ENCODE measurements around the gene COQ10A. TPM values are rescaled to one million over a fixed set of nuclear protein-coding genes. Genes with fewer than 3 reads are reported as not detected.
A peak's percentile ranks its signal among the peaks of the same experiment; 100 is the strongest.

The COQ10A gene
- total and polyA plus RNA-seq, 9 of the 15 experiments (the other 6 are each of a cell fraction or from before 2014, with no cell fraction given) = 3.1 to 26.4 (median 12.7) TPM

GRCh38 chr12:56223571-56224101 lies 43.1 kb upstream of the COQ10A start (continued):
- no peak for TF ChIP-seq POU5F1 (IDR thresholded peaks at IDR 0.05; ENCODE audit: borderline replicate concordance, low read depth, low read length, partially characterized antibody)
- TF ChIP-seq CBX1 (IDR thresholded peaks at IDR 0.05; ENCODE audit: low read depth) = no peak
- no peak for TF ChIP-seq TAF15 (IDR thresholded peaks at IDR 0.05; ENCODE audit: low read depth, low read length)
- no peak for TF ChIP-seq RBM22 (IDR thresholded peaks at IDR 0.05; ENCODE audit: low read depth, low read length, poor library complexity, severe bottlenecking)
- TF ChIP-seq DMBX1 (CRISPR knock-in tag; IDR thresholded peaks at IDR 0.05; ENCODE audit: borderline replicate concordance) = no peak
- TF ChIP-seq TAF9B (IDR thresholded peaks at IDR 0.05; ENCODE audit: partially characterized antibody) = no peak
- TF ChIP-seq ZNF274 (IDR thresholded peaks at IDR 0.05; ENCODE audit: borderline replicate concordance, low read depth, low read length) = no peak
- TF ChIP-seq ATF6 (CRISPR knock-in tag; IDR thresholded peaks at IDR 0.05) = no peak
- TF ChIP-seq TRIM28 (IDR thresholded peaks at IDR 0.05) = peak; percentile 34; the same call in 1 of the 2 replicates
- no peak for TF ChIP-seq SRSF7 (optimal IDR thresholded peaks at IDR 0.05; ENCODE audit: low read depth, low read length)
- TF ChIP-seq LCOR (CRISPR knock-in tag; IDR thresholded peaks at IDR 0.05) = no peak
- no peak for TF ChIP-seq GTF3C2 (IDR thresholded peaks at IDR 0.05; ENCODE audit: borderline replicate concordance, extremely low read depth, insufficient read length)
- TF ChIP-seq, protein P1, sequence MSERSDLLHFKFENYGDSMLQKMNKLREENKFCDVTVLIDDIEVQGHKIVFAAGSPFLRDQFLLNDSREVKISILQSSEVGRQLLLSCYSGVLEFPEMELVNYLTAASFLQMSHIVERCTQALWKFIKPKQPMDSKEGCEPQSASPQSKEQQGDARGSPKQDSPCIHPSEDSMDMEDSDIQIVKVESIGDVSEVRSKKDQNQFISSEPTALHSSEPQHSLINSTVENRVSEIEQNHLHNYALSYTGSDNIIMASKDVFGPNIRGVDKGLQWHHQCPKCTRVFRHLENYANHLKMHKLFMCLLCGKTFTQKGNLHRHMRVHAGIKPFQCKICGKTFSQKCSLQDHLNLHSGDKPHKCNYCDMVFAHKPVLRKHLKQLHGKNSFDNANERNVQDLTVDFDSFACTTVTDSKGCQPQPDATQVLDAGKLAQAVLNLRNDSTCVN (CRISPR knock-in tag; IDR thresholded peaks at IDR 0.05) = no peak
- TF ChIP-seq, protein P2, sequence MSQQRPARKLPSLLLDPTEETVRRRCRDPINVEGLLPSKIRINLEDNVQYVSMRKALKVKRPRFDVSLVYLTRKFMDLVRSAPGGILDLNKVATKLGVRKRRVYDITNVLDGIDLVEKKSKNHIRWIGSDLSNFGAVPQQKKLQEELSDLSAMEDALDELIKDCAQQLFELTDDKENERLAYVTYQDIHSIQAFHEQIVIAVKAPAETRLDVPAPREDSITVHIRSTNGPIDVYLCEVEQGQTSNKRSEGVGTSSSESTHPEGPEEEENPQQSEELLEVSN (IDR thresholded peaks at IDR 0.05; ENCODE audit: borderline replicate concordance in 1 of 2, extremely low read depth in 1 of 2, insufficient read depth in 1 of 2, insufficient read length in 1 of 2, low read depth in 1 of 2, low read length in 1 of 2, poor library complexity in 1 of 2, severe bottlenecking in 1 of 2) = no peak

Measured in K562 (cell line).